Esophagus muscularis mucosa (tissue), 4 donors: ENCODE data around the gene SAP25. TPM values are rescaled to one million over a fixed set of nuclear protein-coding genes. Genes with fewer than 3 reads are reported as not detected.

ENCODE experiments used
- DNase-seq: peaks from one replicate; pipeline ENCODE4 v3.0.0-alpha.2; 2017; ENCODE audit errors: extremely low spot score
- H3K27ac ChIP-seq, 4 donors: fragments of 200-600 bp; sonication (generic); replicated peaks in 1 of 4; 1 replicate in 3 of 4; 2 replicates in 1 of 4; pipeline ENCODE4 v1.5.1; 2016 to 2019; ENCODE audit warnings: mild to moderate bottlenecking in 1 of 4
- H3K27me3 ChIP-seq, 4 donors: fragments of 200-600 bp; sonication (generic); one replicate each; pipeline versions ENCODE4 v1.5.1 to v1.6.0; 2016 to 2019
- H3K36me3 ChIP-seq, 4 donors: fragments of 200-600 bp; sonication (generic); one replicate each; pipeline ENCODE4 v1.5.1; 2016 to 2019
- H3K4me1 ChIP-seq, 4 donors: fragments of 200-600 bp; sonication (generic); one replicate each; pipeline ENCODE4 v1.5.1; 2016 to 2019
- H3K4me3 ChIP-seq, 4 donors: fragments of 200-600 bp; sonication (generic); 1 replicate in 2 of 4; 2 replicates in 2 of 4; pipeline ENCODE4 v1.5.1; 2016 to 2019; ENCODE audit warnings: mild to moderate bottlenecking in 4 of 4, moderate library complexity in 1 of 4
- H3K9me3 ChIP-seq, 4 donors: fragments of 200-600 bp; sonication (generic); 1 replicate in 3 of 4; 2 replicates in 1 of 4; pipeline ENCODE4 v1.5.1; 2016 to 2019
- EP300 ChIP-seq: sonication (generic); formaldehyde crosslinking; IDR thresholded peaks from one replicate; pipeline ENCODE4 v1.6.1; 2017; ENCODE audit warnings: antibody characterized with exemption
- POLR2A ChIP-seq: fragments of 450-650 bp; IDR thresholded peaks from one replicate; pipeline ENCODE4 v1.6.1; 2017; ENCODE audit warnings: antibody characterized with exemption, moderate library complexity, mild to moderate bottlenecking, low read depth
- POLR2AphosphoS5 ChIP-seq, 2 donors: sonication (generic); formaldehyde crosslinking; IDR thresholded peaks; one replicate each; pipeline ENCODE4 v1.6.1; 2017; ENCODE audit warnings: antibody characterized with exemption in 2 of 2
- WGBS: methylation state at CpG from one replicate; pipeline ENCODE4 v1.1.5; 2018; 5-methylcytosine and 5-hydroxymethylcytosine counted together
- intact Hi-C: fragments of 100-400 bp; cut with DNase I; formaldehyde crosslinking; loops from one replicate; pipeline ENCODE4 v1.15.1; 2023
- total RNA-seq, 4 donors: library from RNA; depleted of rRNA; stranded (reverse); fragments of >200 nt; gene quantifications; one replicate each; pipeline versions ENCODE4 v1.1.0 to v1.2.1, GENCODE V29; 2016
- TF ChIP-seq, protein P1 (sequence below), 3 experiments: fragments of 200-600 bp in 2 of 3; fragments of 450-650 bp in 1 of 3; sonication (generic) in 2 of 3; IDR thresholded peaks; one replicate each; pipeline ENCODE4 v1.5.1; 2017 to 2019; ENCODE audit warnings: antibody characterized with exemption in 3 of 3, mild to moderate bottlenecking in 2 of 3, moderate library complexity in 1 of 3

The SAP25 gene
- total RNA-seq, 4 donors from 2014 or later, result 0.83 to 0.92 TPM; not detected in 2

DNA sequence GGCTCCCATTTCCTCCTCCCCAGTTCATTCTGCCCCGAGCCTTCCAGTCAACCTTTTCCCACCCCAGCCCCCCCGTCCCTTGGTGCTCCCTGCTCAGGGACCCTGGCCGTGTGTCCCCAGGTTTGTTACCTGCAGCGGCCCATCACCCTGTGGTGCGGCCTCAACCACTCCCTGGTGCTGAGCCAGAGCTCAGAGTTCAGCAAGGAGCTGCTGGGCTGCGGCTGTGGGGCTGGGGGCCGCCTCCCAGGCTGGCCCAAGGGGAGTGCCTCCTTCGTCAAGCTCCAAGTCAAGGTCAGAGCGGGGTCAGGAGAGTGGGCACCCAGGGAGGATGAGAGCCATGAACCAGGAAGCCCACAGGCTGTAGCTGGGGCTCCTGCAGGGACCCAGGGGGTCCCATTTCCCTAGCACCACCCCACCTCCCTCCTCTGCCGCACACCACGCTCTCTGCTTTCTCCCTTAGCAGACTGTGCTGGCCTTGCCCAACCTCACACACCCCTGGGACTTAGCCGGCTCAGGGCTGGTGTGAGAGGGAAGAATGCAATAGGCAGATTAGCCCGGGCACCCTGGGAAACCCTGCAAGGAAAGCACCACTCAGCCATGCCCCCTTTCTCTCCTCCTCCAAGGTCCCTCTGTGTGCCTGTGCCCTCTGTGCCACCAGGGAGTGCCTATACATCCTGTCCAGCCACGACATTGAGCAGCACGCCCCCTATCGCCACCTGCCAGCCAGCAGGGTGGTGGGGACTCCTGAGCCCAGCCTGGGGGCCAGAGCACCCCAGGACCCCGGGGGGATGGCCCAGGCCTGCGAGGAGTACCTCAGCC lies 26.4 kb upstream of the SAP25 start:
- no peak for DNase-seq
- Histone ChIP-seq H3K9me3 (no peaks in the 10 kb centered on the region), H3K36me3 (no peaks in the 10 kb centered on the region), H3K4me1 (peaks cover 17 to 38% (median 34%) of the 10 kb centered on the region in 4 donors), H3K4me3 (no peak overlapping the region), H3K27ac (no peak overlapping the region), H3K27me3 (no peaks in the 10 kb centered on the region)
- WGBS, result 80% methylated on average over 9 of the region's 18 CpGs
- intact Hi-C loops, result loop anchor here (5.0 to 10.0 kb wide), 2 partner anchors 92 to 255 kb away; partner anchors contain the start of genes GIGYF1 and SLC12A9
- TF ChIP-seq, protein P1, sequence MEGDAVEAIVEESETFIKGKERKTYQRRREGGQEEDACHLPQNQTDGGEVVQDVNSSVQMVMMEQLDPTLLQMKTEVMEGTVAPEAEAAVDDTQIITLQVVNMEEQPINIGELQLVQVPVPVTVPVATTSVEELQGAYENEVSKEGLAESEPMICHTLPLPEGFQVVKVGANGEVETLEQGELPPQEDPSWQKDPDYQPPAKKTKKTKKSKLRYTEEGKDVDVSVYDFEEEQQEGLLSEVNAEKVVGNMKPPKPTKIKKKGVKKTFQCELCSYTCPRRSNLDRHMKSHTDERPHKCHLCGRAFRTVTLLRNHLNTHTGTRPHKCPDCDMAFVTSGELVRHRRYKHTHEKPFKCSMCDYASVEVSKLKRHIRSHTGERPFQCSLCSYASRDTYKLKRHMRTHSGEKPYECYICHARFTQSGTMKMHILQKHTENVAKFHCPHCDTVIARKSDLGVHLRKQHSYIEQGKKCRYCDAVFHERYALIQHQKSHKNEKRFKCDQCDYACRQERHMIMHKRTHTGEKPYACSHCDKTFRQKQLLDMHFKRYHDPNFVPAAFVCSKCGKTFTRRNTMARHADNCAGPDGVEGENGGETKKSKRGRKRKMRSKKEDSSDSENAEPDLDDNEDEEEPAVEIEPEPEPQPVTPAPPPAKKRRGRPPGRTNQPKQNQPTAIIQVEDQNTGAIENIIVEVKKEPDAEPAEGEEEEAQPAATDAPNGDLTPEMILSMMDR (IDR thresholded peaks at IDR 0.05), result no peak
- TF ChIP-seq POLR2AphosphoS5 (IDR thresholded peaks at IDR 0.05) (no peak), POLR2A (no peak), EP300 (no peak)

DNA sequence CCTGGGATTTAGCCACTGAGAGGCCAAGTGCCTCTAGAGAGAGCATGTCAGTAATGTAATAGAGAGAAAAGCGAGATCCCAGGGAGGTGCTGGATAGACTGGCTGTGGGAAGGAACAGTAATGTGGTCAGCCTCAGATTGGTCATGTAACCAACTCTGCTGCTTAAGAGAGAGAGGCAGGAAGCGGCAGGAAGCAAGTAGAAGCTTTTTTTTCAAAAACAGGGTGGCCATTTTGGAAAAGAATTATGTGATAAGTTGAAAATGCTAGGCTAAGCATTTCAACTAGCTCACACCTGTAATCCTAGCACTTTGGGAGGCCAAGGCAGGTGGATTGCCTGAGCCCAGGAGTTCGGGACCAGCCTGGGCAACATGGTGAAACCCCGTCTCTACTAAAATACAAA lies 24.7 kb upstream of the SAP25 start:
- Histone ChIP-seq H3K9me3 (no peaks in the 10 kb centered on the region), H3K27ac (no peak overlapping the region), H3K36me3 (no peaks in the 10 kb centered on the region), H3K27me3 (no peaks in the 10 kb centered on the region), H3K4me1 (peaks cover 8 to 24% (median 20%) of the 10 kb centered on the region in 4 donors), H3K4me3 (no peak overlapping the region)
- intact Hi-C loops, result no loop called here
- WGBS, result 89% methylated on average over 4 of the region's 4 CpGs
- TF ChIP-seq, protein P1 (IDR thresholded peaks at IDR 0.05), result no peak
- no peak for TF ChIP-seq POLR2A
- no peak for TF ChIP-seq POLR2AphosphoS5 (IDR thresholded peaks at IDR 0.05)
- no peak for TF ChIP-seq EP300
- DNase-seq, result no peak

DNA sequence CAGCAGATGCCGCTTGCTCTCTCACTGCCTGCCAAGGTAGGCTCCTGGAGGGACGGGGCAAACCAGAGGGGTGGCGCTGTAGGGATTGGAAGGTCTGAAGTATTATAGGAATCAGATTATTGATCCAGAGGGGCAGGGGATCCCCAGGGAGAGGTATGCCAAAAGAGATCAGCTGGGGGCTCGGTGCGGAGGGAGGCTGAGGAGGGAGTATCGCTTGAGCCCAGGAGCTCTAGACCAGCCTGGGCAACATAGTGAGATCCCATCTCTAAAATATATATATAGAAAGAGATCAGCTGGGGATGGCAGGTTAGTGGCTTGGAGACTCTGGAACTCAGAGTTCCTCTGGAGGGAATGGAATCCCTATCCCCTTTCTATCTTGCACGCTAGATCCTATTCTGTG lies 21.5 kb upstream of the SAP25 start:
- DNase-seq, result no peak
- H3K36me3 ChIP-seq, result no peaks in the 10 kb centered on the region
- peaks cover 0 to 16% (median 0%) of the 10 kb centered on the region in 4 donors for H3K27me3 ChIP-seq
- H3K4me3 ChIP-seq, result no peak overlapping the region
- no peaks in the 10 kb centered on the region for H3K9me3 ChIP-seq
- 95% methylated on average over 7 of the region's 7 CpGs for WGBS
- TF ChIP-seq POLR2AphosphoS5 (IDR thresholded peaks at IDR 0.05) (no peak), EP300 (no peak), POLR2A (no peak)
- TF ChIP-seq, protein P1 (IDR thresholded peaks at IDR 0.05), result no peak
- H3K4me1 ChIP-seq, result peaks cover 0 to 12% (median 2%) of the 10 kb centered on the region in 4 donors
- no peak overlapping the region for H3K27ac ChIP-seq
- intact Hi-C loops, result no loop called here

DNA sequence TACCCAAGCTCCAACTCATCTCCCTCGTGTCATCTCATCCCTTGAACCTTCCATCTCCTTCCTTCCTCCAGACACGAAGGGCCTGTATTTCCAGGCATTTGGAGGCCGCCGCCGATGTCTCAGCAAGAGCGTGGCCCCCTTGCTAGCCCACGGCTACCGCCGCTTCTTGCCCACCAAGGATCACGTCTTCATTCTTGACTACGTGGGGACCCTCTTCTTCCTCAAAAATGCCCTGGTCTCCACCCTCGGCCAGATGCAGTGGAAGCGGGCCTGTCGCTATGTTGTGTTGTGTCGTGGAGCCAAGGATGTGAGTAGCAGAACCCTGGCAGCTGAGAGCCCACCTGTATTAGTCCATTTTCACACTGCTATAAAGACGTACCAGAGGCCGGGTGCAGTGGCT lies 17.9 kb upstream of the SAP25 start:
- DNase-seq, result no peak
- 90% methylated on average over 17 of the region's 17 CpGs for whole genome bisulfite sequencing
- Histone ChIP-seq H3K27me3 (peaks cover 0 to 19% (median 0%) of the 10 kb centered on the region in 4 donors), H3K4me1 (peaks cover 6 to 24% (median 12%) of the 10 kb centered on the region in 4 donors), H3K36me3 (no peaks in the 10 kb centered on the region), H3K9me3 (no peaks in the 10 kb centered on the region), H3K4me3 (no peak overlapping the region), H3K27ac (no peak overlapping the region)
- intact Hi-C loops, result no loop called here
- TF ChIP-seq POLR2AphosphoS5 (IDR thresholded peaks at IDR 0.05) (no peak), POLR2A (no peak)

DNA sequence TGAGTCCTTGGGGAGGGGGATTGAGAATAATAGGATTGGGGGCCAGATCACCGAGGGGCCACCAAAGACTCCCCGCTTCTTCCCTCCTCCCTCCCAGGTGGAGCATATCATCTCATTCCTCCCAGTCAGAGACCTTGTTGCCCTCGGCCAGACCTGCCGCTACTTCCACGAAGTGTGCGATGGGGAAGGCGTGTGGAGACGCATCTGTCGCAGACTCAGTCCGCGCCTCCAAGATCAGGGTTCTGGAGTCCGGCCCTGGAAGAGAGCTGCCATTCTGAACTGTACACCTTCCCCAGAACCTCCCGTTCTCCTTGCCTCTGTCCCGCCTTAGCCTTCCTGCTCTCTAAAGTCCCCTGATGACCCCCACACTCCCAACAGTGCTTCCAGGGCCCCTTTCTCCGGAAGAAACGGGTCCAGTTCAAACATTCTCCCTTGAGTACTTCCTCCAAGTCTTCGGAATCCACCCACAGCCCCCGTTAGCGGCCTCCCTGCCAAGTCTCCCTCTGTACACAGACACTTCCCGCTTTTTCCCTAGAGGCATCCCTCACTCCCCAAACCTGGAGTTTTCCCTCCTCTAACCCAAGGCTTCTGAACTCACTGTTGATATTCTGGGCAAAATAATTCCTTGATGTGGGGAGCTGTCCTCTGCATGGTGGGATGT lies 16.5 kb upstream of the SAP25 start:
- Histone ChIP-seq H3K27ac (peak overlapping the region; percentile 15 to 60 (median 36)), H3K27me3 (peaks cover 0 to 19% (median 0%) of the 10 kb centered on the region in 4 donors), H3K9me3 (no peaks in the 10 kb centered on the region), H3K4me3 (peak overlapping the region in 3 of 4 donors; percentile 9 to 27 (median 25)), H3K36me3 (no peaks in the 10 kb centered on the region), H3K4me1 (peaks cover 9 to 28% (median 15%) of the 10 kb centered on the region in 4 donors)
- intact Hi-C loops, result no loop called here
- DNase-seq, result no peak
- WGBS, result 35% methylated on average over 20 of the region's 20 CpGs
- no peak for TF ChIP-seq EP300
- TF ChIP-seq POLR2A, result no peak
- TF ChIP-seq, protein P1 (IDR thresholded peaks at IDR 0.05), result no peak
- no peak for TF ChIP-seq POLR2AphosphoS5 (IDR thresholded peaks at IDR 0.05)
